ENCODE data around the gene PTPRQ.

The PTPRQ gene

DNA sequence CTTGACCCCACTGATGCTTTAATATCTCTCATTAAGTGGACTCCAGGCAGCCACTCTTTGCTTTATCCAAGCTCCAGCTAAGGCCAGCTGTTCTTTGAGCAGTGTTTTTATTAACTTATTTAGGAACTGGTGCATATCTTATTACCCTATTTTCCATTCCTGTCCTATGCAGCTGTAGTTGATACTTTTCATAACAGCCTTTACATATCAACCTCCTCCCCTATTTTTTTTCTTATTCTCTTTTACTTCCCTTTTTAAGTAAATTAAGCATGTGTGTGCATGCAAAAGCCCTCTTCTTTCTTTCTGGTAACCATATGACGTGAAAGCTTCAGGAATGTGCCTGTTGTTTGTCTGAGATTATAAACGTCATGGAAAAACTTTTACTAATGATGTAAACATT, 121.2 kb downstream of the PTPRQ start:
- DNase-seq (ENCODE audit: low read depth): no peak

- DNase-seq (ENCODE audit: low read depth): no peak
Measured at GRCh38 chr12:80567401-80567800, 123.4 kb downstream of the PTPRQ start.

DNA sequence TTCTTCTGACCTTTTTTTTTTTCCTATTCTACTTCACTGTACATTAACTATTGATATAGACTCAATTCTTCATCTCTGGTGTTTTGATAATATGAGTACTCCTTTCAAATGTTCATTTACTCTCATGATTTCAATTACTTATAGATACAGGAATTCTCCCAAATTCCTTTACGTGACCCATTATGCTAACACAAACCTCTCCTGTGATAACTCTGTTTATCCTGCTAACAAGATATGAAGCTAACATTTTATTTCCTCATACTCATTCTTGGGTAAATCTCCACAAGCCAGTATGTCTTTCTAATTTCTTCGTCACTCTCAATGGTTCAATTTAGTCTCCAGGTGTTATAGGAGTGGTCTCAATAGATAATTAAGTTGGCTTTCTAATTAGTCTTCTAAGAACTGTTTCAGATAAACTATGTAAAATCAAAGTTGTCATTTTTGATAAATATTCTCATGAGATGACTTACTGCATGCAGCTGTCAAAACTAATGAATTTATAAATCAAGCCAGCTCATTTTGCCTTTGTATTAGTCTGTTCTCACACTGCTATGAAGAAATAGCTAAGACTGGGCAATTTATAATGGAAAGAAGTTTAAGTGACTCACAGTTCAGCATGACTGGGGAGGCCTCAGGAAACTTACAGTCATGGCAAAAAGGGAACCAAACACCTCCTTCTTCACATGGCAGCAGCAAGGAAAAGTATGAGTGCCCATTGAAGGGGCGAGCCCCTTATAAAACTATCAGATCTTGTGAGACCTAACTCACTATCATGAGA, 132.8 kb downstream of the PTPRQ start:
- no peak for DNase-seq (ENCODE audit: low read depth)

- DNase-seq (ENCODE audit: low read depth): peak; percentile 95
Measured at GRCh38 chr12:80580254-80580653, 136.2 kb downstream of the PTPRQ start.

DNA sequence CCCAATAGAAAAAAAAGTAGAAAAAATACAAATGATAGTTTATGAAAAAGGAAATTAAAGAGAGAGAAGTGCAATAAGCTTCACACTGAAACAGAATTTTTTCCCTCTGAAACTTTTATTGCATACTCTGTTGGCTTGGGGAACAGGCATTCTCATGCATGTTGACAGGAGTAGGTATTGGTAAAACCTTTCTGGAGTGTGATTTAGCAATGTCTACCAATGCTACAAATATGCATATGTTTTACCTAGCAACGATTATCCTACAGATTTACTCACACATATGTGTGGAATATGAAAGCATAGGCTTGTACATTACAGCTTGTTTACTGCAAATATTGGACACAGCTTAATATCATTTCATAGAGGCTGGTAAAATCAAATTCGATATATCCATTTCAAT, 137.7 kb downstream of the PTPRQ start:
- DNase-seq (ENCODE audit: low read depth): no peak

DNA sequence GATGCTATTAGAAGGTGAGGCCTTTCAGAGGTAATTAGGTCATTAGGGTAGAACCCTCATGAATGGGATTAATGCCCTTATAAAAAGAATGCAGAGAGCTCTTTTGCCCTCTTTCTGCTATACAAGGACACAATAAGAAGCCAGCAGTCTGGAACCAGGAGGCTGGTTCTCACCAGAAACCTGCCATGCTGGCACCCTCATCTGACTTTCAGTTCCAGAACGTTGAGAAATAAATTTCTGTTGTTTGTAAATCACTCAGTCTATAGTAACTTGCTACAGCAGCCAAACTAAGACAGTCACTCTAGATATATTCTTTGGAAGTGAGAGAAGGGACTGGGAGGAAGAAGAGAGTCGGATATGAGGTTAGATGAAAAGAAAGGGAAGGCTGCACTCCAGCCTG, 138.4 kb downstream of the PTPRQ start:
- no peak for DNase-seq (ENCODE audit: low read depth)

DNA sequence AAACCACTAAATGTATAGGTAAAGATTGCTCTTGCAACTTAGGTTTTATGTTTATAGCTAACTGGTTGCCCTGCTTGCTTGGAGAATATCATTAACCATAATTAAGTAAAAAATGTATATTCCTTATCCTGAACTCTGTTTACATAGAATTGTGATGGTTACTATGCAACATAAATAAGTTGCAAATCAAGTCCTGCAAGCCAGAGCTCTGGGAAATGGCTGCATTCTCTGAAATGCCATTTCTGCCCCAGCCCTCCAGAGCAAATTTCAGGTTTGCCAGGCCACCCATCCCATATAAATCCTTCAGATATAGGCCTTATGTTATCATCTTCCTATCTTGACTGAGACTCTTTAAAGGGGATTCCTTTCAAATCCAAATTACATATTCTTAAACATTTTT, 145.0 kb downstream of the PTPRQ start:
- DNase-seq (ENCODE audit: low read depth): no peak

DNA sequence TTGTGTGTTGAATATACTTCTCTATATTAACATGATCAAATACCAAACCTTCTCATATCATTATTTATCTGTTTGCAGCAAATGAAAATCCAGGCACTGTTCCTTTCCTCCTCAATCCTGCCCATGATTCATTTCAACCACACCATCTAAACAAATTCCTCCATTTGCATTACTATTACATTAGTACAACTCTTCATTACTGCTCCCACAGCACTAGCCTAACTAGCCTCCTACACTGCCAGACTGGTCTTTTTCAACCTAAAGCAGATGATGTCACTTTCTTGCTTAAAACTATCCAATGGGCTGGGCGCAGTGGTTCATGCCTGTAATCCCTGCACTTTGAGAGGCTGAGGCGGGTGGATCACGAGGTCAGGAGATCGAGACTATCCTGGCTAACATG, 146.1 kb downstream of the PTPRQ start:
- DNase-seq (ENCODE audit: low read depth): no peak

DNA sequence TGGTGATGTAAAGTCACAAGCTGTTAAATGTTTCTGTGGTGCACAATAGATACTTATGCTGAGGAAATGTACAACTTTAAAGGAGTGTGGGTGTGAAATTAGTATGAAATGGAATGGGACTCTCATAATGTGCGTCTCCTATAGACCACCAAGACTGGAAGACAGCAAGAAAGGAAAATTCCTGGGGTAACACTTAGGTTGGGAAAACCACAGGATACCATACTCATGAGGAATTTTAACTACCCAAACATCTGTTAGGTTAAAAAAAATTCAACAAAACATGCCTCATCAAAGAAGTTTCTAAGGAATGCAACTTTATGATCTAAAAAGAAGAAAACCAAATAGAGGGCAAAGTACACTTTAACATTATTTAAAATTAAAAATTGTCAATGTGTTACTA, 149.7 kb downstream of the PTPRQ start:
- peak; percentile 58 for DNase-seq (ENCODE audit: low read depth)

GRCh38 chr12:80596509-80596908, 152.5 kb downstream of the PTPRQ start:
- no peak for DNase-seq (ENCODE audit: low read depth)

GRCh38 chr12:80598004-80598606, 154.1 kb downstream of the PTPRQ start:
- no peak for DNase-seq (ENCODE audit: low read depth)

DNA sequence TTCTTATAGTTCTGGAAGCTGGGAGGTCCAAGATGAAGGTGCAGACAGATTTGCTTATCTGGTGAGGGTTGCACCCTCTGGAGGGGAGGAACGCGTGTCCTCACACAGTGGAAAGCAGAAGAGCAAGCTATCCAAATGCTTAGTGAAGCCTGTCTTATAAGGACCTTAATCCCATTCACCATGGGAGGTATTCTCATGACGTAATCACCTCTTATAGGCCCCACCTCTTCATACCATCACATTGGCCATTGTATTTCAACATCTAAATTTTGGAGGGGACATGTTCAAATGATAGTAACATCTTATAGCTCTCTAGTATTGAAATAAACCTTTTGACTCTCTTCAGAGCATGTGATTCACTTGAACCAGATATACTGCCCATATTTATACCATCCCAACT, 158.4 kb downstream of the PTPRQ start:
- no peak for DNase-seq (ENCODE audit: low read depth)

DNA sequence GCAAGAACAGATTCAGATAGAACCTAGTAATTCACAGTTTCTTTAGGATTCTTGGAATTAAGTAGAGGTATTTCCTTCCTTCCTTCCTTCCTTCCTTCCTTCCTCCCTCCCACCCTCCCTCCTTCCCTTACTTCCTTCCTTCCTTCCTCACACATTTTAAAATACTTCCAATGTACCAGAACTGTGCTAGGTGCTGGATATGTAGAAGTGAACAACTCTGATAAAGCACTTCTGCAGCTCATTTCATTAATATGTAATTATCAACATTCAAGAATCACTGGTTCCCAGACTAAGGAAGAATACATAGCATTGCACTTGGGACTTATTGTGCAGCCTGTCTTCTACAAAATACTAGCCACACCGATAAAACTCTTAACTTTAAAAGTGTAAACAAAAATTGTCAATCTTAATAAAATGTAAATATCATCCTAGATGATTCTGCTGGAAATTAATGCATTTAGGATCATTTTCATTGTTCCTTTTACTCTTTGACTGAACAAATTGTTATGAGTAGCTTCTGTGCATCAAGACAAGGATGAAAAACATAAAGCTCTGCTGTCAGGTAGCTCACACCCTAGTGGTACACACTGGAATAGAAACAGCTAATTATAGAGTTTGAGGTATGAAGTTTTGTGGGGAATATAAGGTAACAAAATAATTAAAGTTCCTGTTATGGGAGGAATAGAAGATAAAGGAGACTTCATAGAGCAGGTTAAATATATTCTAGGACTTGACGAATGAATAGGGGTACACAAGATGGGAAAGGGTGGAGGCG, 163.5 kb downstream of the PTPRQ start:
- DNase-seq (ENCODE audit: low read depth): no peak

- DNase-seq (ENCODE audit: low read depth): no peak
Measured at GRCh38 chr12:80617733-80618132, 173.7 kb downstream of the PTPRQ start.

GRCh38 chr12:80620281-80620680, 176.2 kb downstream of the PTPRQ start:
- no peak for DNase-seq (ENCODE audit: low read depth)

GRCh38 chr12:80622271-80622670, 178.2 kb downstream of the PTPRQ start:
- DNase-seq (ENCODE audit: low read depth): no peak

- no peak for DNase-seq (ENCODE audit: low read depth)
Measured at GRCh38 chr12:80625051-80625450, 181.0 kb downstream of the PTPRQ start.

DNA sequence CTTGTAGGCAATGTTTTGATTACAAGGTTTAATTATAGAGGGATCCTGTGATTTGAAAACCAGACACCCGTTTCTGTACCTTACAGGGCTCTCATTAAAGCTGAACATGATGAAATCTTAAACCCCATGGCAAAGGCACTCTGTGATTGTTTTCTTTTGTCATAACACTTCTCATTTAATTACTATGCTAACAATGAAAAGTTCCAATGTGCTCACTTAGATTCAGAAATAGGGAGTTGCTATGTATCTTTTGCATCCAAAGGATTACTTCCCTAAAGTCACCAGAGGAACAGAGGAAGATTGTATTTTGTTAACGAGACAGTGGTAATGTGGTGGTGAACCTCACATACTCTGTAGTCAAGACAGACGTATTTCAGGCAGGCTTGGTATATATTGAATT, 181.9 kb downstream of the PTPRQ start:
- DNase-seq (ENCODE audit: low read depth): no peak

- DNase-seq (ENCODE audit: low read depth): peak; percentile 56
Measured at GRCh38 chr12:80627782-80628181, 183.7 kb downstream of the PTPRQ start.

GRCh38 chr12:80632835-80633234, 188.8 kb downstream of the PTPRQ start:
- no peak for DNase-seq (ENCODE audit: low read depth)

DNA sequence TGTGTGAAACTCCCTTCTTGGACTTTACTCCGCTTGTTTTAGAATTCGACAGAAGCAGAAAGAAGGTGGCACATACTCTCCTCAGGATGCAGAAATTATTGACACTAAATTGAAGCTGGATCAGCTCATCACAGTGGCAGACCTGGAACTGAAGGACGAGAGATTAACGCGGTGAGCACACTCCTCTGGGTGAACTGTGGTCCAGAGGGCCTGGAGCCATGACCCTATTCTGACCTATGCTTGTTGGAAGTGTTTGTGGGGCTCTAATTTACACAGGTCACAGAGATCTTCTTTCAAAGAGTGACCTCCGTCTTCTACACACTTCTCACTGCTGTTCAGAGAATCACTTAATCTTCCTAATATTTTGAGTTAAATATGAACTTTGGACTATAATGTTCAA, 190.9 kb downstream of the PTPRQ start:
- no peak for DNase-seq (ENCODE audit: low read depth)

DNA sequence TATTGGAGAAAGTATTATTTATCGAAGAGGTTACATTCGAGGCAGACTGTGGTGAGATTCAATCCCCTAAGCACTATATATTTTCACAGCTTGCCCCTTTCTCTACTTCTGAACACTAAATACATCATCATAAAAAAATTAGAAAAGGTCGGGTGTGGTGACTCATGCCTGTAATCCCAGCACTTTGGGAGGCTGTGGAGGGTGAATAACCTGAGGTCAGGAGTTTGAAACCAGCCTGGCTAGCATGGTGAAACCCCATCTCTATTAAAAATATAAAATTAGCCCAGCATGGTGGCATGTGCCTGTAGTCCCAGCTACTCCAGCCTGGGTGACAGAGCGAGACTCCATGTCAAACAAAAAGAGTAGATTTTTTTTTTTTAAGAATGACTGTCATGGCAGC, 192.8 kb downstream of the PTPRQ start:
- DNase-seq (ENCODE audit: low read depth): no peak

GRCh38 chr12:80641936-80642335, 197.9 kb downstream of the PTPRQ start:
- no peak for DNase-seq (ENCODE audit: low read depth)
